ENCODE results near the gene CS.
"Not testable (repeated sequence)": the region's sequence is repeated elsewhere in the genome, so short reads cannot be mapped to it uniquely, and the experiment has no call there.

DNA sequence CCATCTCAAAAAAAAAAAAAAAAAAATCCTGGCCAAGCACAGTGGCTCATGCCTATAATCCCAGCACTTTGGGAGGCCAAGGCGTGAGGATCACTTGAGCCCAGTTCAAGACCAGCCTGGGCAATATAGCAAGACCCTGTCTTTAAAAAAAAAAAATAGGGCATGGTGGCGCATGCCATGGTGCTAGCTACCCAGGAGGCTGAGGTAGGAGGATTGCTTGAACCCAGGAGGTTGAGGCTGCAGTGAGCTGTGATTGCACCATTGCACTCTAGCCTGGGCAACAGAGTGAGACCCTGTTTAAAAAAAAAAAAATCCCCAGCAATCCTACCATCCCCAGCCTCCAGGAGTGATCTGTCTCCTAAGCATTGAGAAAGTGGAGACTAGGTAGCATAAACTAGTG is 42.2 kb upstream of the CS start:
- not testable (repeated sequence) for TF ChIP-seq POLR2AphosphoS5 (IDR thresholded peaks at IDR 0.05; ENCODE audit: low read depth, low read length); TEAD4 (IDR thresholded peaks at IDR 0.05; ENCODE audit: borderline replicate concordance, insufficient read depth); RAD21 (IDR thresholded peaks at IDR 0.05; ENCODE audit: low read length); FOXJ3 (CRISPR knock-in tag; IDR thresholded peaks at IDR 0.05); RXRA (IDR thresholded peaks at IDR 0.05; ENCODE audit: borderline replicate concordance, low read depth); SMC3 (IDR thresholded peaks at IDR 0.05; ENCODE audit: low read depth, low read length)
- TF ChIP-seq, protein P1, sequence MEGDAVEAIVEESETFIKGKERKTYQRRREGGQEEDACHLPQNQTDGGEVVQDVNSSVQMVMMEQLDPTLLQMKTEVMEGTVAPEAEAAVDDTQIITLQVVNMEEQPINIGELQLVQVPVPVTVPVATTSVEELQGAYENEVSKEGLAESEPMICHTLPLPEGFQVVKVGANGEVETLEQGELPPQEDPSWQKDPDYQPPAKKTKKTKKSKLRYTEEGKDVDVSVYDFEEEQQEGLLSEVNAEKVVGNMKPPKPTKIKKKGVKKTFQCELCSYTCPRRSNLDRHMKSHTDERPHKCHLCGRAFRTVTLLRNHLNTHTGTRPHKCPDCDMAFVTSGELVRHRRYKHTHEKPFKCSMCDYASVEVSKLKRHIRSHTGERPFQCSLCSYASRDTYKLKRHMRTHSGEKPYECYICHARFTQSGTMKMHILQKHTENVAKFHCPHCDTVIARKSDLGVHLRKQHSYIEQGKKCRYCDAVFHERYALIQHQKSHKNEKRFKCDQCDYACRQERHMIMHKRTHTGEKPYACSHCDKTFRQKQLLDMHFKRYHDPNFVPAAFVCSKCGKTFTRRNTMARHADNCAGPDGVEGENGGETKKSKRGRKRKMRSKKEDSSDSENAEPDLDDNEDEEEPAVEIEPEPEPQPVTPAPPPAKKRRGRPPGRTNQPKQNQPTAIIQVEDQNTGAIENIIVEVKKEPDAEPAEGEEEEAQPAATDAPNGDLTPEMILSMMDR (IDR thresholded peaks at IDR 0.05): not testable (repeated sequence)

Data from SK-N-SH (cell line).